K562 (cell line): ENCODE data around the gene G6PC3. TPM values are rescaled to one million over a fixed set of nuclear protein-coding genes. Genes with fewer than 3 reads are reported as not detected.

ENCODE experiments used
- ATAC-seq: fragments of 200-7000 bp; cut with Tn5 transposase; 3 replicates; pipeline ENCODE4 v1.9.1; 2020; ENCODE audit warnings: moderate library complexity
- BruUV-seq: library from RNA; stranded (reverse); fragments of 400-500 nt; replicated peaks from 2 replicates; lab custom pipeline; 2021; lab: Mats Ljungman, UMichigan
- CTCF ChIA-PET: fragments of 300-600 bp; formaldehyde crosslinking; extraction: SDS; loops from one replicate; lab custom pipeline; 2021; ENCODE audit warnings: low intra/inter-chr PET ratio; lab: Yijun Ruan, JAX
- POLR2A ChIA-PET: fragments of 300-600, 350-650 bp; sonication (Branson Sonifier 250); formaldehyde crosslinking; extraction: SDS; loops from one replicate; lab custom pipeline; 2021; ENCODE audit warnings: antibody characterized with exemption, inconsistent platforms; lab: Yijun Ruan, JAX
- DNase-seq, 4 experiments: peaks; one replicate each; pipeline versions ENCODE4 v3.0.0 to v3.0.0-alpha.2; 2011 to 2018; ENCODE audit warnings: low spot score in 3 of 4, mixed read lengths in 3 of 4; ENCODE audit errors: extremely low read depth in 1 of 4
- FAIRE-seq: peaks from 2 replicates; lab custom pipeline; 2011; peaks lifted over from hg19 to GRCh38; lab: Jason Lieb, UNC
- H2AFZ ChIP-seq: 2 replicates; pipeline ENCODE4 v1.6.0; 2011; ENCODE audit warnings: low read depth, low read length, control low read depth, inconsistent platforms
- H3K27ac ChIP-seq: fragments of 200-600 bp; 3 replicates; pipeline ENCODE4 v1.8.0; 2011; ENCODE audit warnings: low read depth, mild to moderate bottlenecking, control low read depth, inconsistent platforms, low read length, moderate library complexity, mixed read lengths; ENCODE audit errors: extremely low read depth
- H3K27me3 ChIP-seq, 2 experiments: fragments of 300-600 bp in 1 of 2; 2 replicates in 1 of 2; 3 replicates in 1 of 2; pipeline versions ENCODE4 v1.6.0 to v1.8.0; 2011; ENCODE audit warnings: inconsistent platforms in 2 of 2, low read length in 2 of 2, mild to moderate bottlenecking in 1 of 2, mixed read lengths in 1 of 2, moderate library complexity in 1 of 2; ENCODE audit not compliant: control insufficient read depth in 2 of 2, insufficient read depth in 2 of 2
- H3K36me3 ChIP-seq: fragments of 300-600 bp; 3 replicates; pipeline ENCODE4 v1.8.0; 2011; ENCODE audit warnings: mild to moderate bottlenecking, low read length, inconsistent platforms; ENCODE audit not compliant: control insufficient read depth, insufficient read depth
- H3K4me1 ChIP-seq, 2 experiments: fragments of 200-600 bp in 1 of 2; replicated peaks in 1 of 2; 2 replicates in 1 of 2; 3 replicates in 1 of 2; pipeline versions ENCODE4 v1.5.1 to v1.8.0; 2011; ENCODE audit warnings: inconsistent platforms in 2 of 2, low read length in 2 of 2, mild to moderate bottlenecking in 1 of 2, mixed read lengths in 1 of 2, moderate library complexity in 1 of 2; ENCODE audit not compliant: control insufficient read depth in 2 of 2, insufficient read depth in 2 of 2
- H3K4me2 ChIP-seq: 2 replicates; pipeline ENCODE4 v1.6.1; 2011; ENCODE audit warnings: low read length, control low read depth, inconsistent platforms, mixed read lengths; ENCODE audit not compliant: insufficient read depth
- H3K4me3 ChIP-seq: fragments of 200-600 bp; sonication (generic), shearing (Covaris generic); 2 replicates; pipeline ENCODE4 v1.5.1; 2016; ENCODE audit warnings: control low read depth, inconsistent platforms
- H3K79me2 ChIP-seq: fragments of 200-600 bp; 3 replicates; pipeline ENCODE4 v1.8.0; 2011; ENCODE audit warnings: low read length, inconsistent platforms; ENCODE audit not compliant: control insufficient read depth, insufficient read depth
- H3K9ac ChIP-seq, 2 experiments: 2 replicates each; pipeline versions ENCODE4 v1.6.0 to v1.6.1; 2011; ENCODE audit warnings: low read depth in 2 of 2, low read length in 2 of 2, control low read depth in 1 of 2, inconsistent platforms in 1 of 2, mild to moderate bottlenecking in 1 of 2, mixed read lengths in 1 of 2; ENCODE audit not compliant: insufficient read depth in 1 of 2
- H3K9me1 ChIP-seq: one replicate; pipeline ENCODE4 v1.6.0; 2011; ENCODE audit warnings: inconsistent platforms, mild to moderate bottlenecking, low read length, moderate library complexity; ENCODE audit not compliant: control insufficient read depth, insufficient read depth
- H3K9me3 ChIP-seq: replicated peaks from 2 replicates; pipeline ENCODE4 v1.5.1; 2011; ENCODE audit warnings: low read depth, low read length, inconsistent platforms; ENCODE audit not compliant: control insufficient read depth, insufficient read depth
- H4K20me1 ChIP-seq: replicated peaks from 2 replicates; pipeline ENCODE4 v1.6.1; 2011; ENCODE audit warnings: low read length, inconsistent platforms, mixed read lengths; ENCODE audit not compliant: control insufficient read depth, insufficient read depth
- EGR1 ChIP-seq: fragments of 450-650 bp; conservative IDR thresholded peaks from 2 replicates; pipeline ENCODE4 v1.6.1; 2017; ENCODE audit warnings: mild to moderate bottlenecking
- FOXK2 ChIP-seq, 2 experiments: fragments of 450-650 bp; IDR thresholded peaks in 1 of 2; conservative IDR thresholded peaks in 1 of 2; 2 replicates each; pipeline ENCODE4 v1.6.1; 2016; ENCODE audit warnings: low read depth in 2 of 2, mild to moderate bottlenecking in 1 of 2
- PRPF4 ChIP-seq: fragments of 200-400 bp; formaldehyde crosslinking; IDR thresholded peaks from one replicate; pipeline ENCODE4 v1.6.1; 2017; ENCODE audit warnings: low read length, low read depth, mild to moderate bottlenecking; ENCODE audit not compliant: insufficient read depth, poor library complexity, severe bottlenecking
- ZC3H4 ChIP-seq: sonication (generic); formaldehyde crosslinking; IDR thresholded peaks from 2 replicates; pipeline ENCODE4 v1.9.0; 2021; ENCODE audit warnings: missing genetic modification reagents, borderline replicate concordance
- ZNF639 ChIP-seq, 2 experiments: fragments of 200-800 bp in 1 of 2; sonication (Bioruptor generic) in 1 of 2; sonication (generic) in 1 of 2; formaldehyde crosslinking in 1 of 2; IDR thresholded peaks in 1 of 2; conservative IDR thresholded peaks in 1 of 2; 2 replicates each; pipeline versions ENCODE4 v1.5.0 to v1.6.1; 2016 to 2020; ENCODE audit warnings: missing compliant biosample characterization in 1 of 2, missing genetic modification characterization in 1 of 2, missing genetic modification reagents in 1 of 2
- ZNF655 ChIP-seq: fragments of 250-450 bp; sonication (Bioruptor Pico); IDR thresholded peaks from 2 replicates; pipeline ENCODE4 v1.5.0; 2021
- WGBS: fragments of 100-300 bp; shearing (Covaris generic); methylation state at CpG from one replicate; pipeline ENCODE4 v1.1.6; 2016; ENCODE audit warnings: low coverage, mixed read lengths; ENCODE audit not compliant: insufficient coverage; ENCODE audit errors: missing lambda C conversion rate; 5-methylcytosine and 5-hydroxymethylcytosine counted together
- in situ Hi-C: fragments of 300-500 bp; cut with MboI; formaldehyde crosslinking; loops from 4 replicates; pipeline ENCODE4 v1.15.0; 2018; ENCODE audit warnings: inconsistent platforms, mixed read lengths
- intact Hi-C: fragments of 100-400 bp; cut with micrococcal nuclease; formaldehyde crosslinking; loops from 2 replicates; pipeline ENCODE4 v1.14.2; 2022
- polyA plus RNA-seq, 8 experiments: library from polyadenylated mRNA; depleted of rRNA in 4 of 8; stranded (reverse) in 5 of 8; unstranded in 3 of 8; fragments of >200 nt; fragmentation: Nextera tagmentation in 2 of 8; fragmentation: Illumina TruSeq in 1 of 8; extraction: Ambion mirVana in 2 of 8; extraction: Trizol in 1 of 8; gene quantifications; 2 replicates each; pipeline versions ENCODE4 v1.2.1 to v1.2.3, GENCODE V29; 2011 to 2014; ENCODE audit warnings: inconsistent platforms in 1 of 8, missing spikeins in 1 of 8
- total RNA-seq, 7 experiments: library from RNA; depleted of rRNA in 6 of 7; stranded (reverse); fragments of >200 nt in 6 of 7; fragmentation: Illumina TruSeq in 2 of 7; extraction: Trizol in 2 of 7; gene quantifications; 2 replicates each; pipeline versions ENCODE4 v1.2.1 to v1.2.3, GENCODE V29; 2011 to 2021; ENCODE audit warnings: low replicate concordance in 1 of 7

Gene G6PC3
- total and polyA plus RNA-seq, 9 of the 15 experiments (the other 6 are each of a cell fraction or from before 2014, with no cell fraction given), result 10.4 to 57.8 (median 31.1) TPM

- ChIA-PET CTCF (no interaction called here), POLR2A (interaction anchor here (0.6 to 5.8 kb wide), 9 partner anchors 9 to 160 kb away, joined by 3 to 49 read pairs (median 4); partner anchors contain the start of gene HDAC5)
- H3K9ac ChIP-seq, result peak overlapping the region in 1 of 2 experiments; percentile 72; a peak in 1 of 4 replicates
- FAIRE-seq, result no peak
- BruUV-seq, result no TSS peak
- H3K4me2 ChIP-seq, result no peak overlapping the region
- DNase-seq, result peak in 3 of 4 experiments; percentile 42 to 47 (median 46)
- no peaks in the 10 kb centered on the region; the same call in 2 of the 3 replicates for H3K36me3 ChIP-seq
- in situ Hi-C loops, result no loop called here
- TF ChIP-seq PRPF4 (no peak), FOXK2 (conservative IDR thresholded peaks at IDR 0.05 in 1 of 2, IDR thresholded peaks at IDR 0.05 in 1 of 2; ENCODE audit: low read depth in 2 of 2) (no peak), ZNF639 (CRISPR knock-in tag; conservative IDR thresholded peaks at IDR 0.05 in 1 of 2, IDR thresholded peaks at IDR 0.05 in 1 of 2) (no peak), ZC3H4 (CRISPR knock-in tag) (no peak), EGR1 (0 out of 2 replicates have a peak, but pooled peaks have one; percentile 24), ZNF655 (CRISPR knock-in tag) (no peak)
- H3K9me1 ChIP-seq, result peaks cover 10% of the 10 kb centered on the region
- no peak overlapping the region for H2AFZ ChIP-seq
- no peaks in the 10 kb centered on the region for H3K27me3 ChIP-seq
- intact Hi-C loops, result no loop called here
- peak; percentile 14; the same call in 1 of the 3 replicates for ATAC-seq
- H3K27ac ChIP-seq, result no peak overlapping the region
- no peaks in the 10 kb centered on the region for H3K9me3 ChIP-seq
- H3K79me2 ChIP-seq, result peaks cover 5% of the 10 kb centered on the region; the same call in 1 of the 3 replicates
- WGBS, result 72% methylated on average over 3 of the region's 4 CpGs
- H4K20me1 ChIP-seq, result peaks cover 8% of the 10 kb centered on the region; the same call in 1 of the 2 replicates
- no peak overlapping the region for H3K4me3 ChIP-seq
- peaks cover 38 to 73% of the 10 kb centered on the region in 2 experiments for H3K4me1 ChIP-seq
These were observed 42.0 kb downstream of the G6PC3 start for GRCh38 chr17:44112284-44113280.
